Measurements from ENCODE around the gene PEAK1.
"Not testable (repeated sequence)": the region's sequence is repeated elsewhere in the genome, so short reads cannot be mapped to it uniquely, and the experiment has no call there.

Gene PEAK1

GRCh38 chr15:77219841-77220240 lies 200.1 kb downstream of the PEAK1 start:
- Histone ChIP-seq H3K4me3 (ENCODE audit: low read length) (no peak overlapping the region), H3K27ac (ENCODE audit: low read depth, low read length) (no peak overlapping the region), H3K4me1 (ENCODE audit: control insufficient read depth, insufficient read depth, low read length) (no peaks in the 10 kb centered on the region), H3K9ac (ENCODE audit: low read length) (no peak overlapping the region), H3K27me3 (ENCODE audit: control insufficient read depth, insufficient read depth, low read length) (no peaks in the 10 kb centered on the region), H3K36me3 (ENCODE audit: control insufficient read depth, insufficient read depth, low read length) (no peaks in the 10 kb centered on the region)

- Histone ChIP-seq H3K36me3 (ENCODE audit: control insufficient read depth, insufficient read depth, low read length) (no peaks in the 10 kb centered on the region), H3K9ac (ENCODE audit: low read length) (no peak overlapping the region), H3K27ac (ENCODE audit: low read depth, low read length) (no peak overlapping the region), H3K4me1 (ENCODE audit: control insufficient read depth, insufficient read depth, low read length) (no peaks in the 10 kb centered on the region), H3K4me3 (ENCODE audit: low read length) (no peak overlapping the region), H3K27me3 (ENCODE audit: control insufficient read depth, insufficient read depth, low read length) (no peaks in the 10 kb centered on the region)
Observed at GRCh38 chr15:77209221-77209620, 210.7 kb downstream of the PEAK1 start.

- Histone ChIP-seq H3K27ac (ENCODE audit: low read depth, low read length) (no peak overlapping the region), H3K4me3 (ENCODE audit: low read length) (no peak overlapping the region)
Observed at GRCh38 chr15:77208241-77208640, 211.7 kb downstream of the PEAK1 start.

GRCh38 chr15:77201665-77202064 lies 218.2 kb downstream of the PEAK1 start:
- no peak overlapping the region for H3K9ac ChIP-seq (ENCODE audit: low read length)
- no peak overlapping the region for H3K27ac ChIP-seq (ENCODE audit: low read depth, low read length)
- H3K27me3 ChIP-seq (ENCODE audit: control insufficient read depth, insufficient read depth, low read length): no peaks in the 10 kb centered on the region
- no peak overlapping the region for H3K4me3 ChIP-seq (ENCODE audit: low read length)
- H3K4me1 ChIP-seq (ENCODE audit: control insufficient read depth, insufficient read depth, low read length): no peaks in the 10 kb centered on the region
- H3K36me3 ChIP-seq (ENCODE audit: control insufficient read depth, insufficient read depth, low read length): no peaks in the 10 kb centered on the region

More at GRCh38 chr15:77208241-77208640, 211.7 kb downstream of the PEAK1 start:
- H3K9ac ChIP-seq (ENCODE audit: low read length): no peak overlapping the region
- no peaks in the 10 kb centered on the region for H3K27me3 ChIP-seq (ENCODE audit: control insufficient read depth, insufficient read depth, low read length)
- H3K4me1 ChIP-seq (ENCODE audit: control insufficient read depth, insufficient read depth, low read length): no peaks in the 10 kb centered on the region
- H3K36me3 ChIP-seq (ENCODE audit: control insufficient read depth, insufficient read depth, low read length): no peaks in the 10 kb centered on the region

GRCh38 chr15:77196381-77196780 lies 223.5 kb downstream of the PEAK1 start:
- H3K4me1 ChIP-seq (ENCODE audit: control insufficient read depth, insufficient read depth, low read length): no peaks in the 10 kb centered on the region
- H3K9ac ChIP-seq (ENCODE audit: low read length): no peak overlapping the region
- no peaks in the 10 kb centered on the region for H3K36me3 ChIP-seq (ENCODE audit: control insufficient read depth, insufficient read depth, low read length)
- no peak overlapping the region for H3K27ac ChIP-seq (ENCODE audit: low read depth, low read length)
- H3K27me3 ChIP-seq (ENCODE audit: control insufficient read depth, insufficient read depth, low read length): no peaks in the 10 kb centered on the region
- H3K4me3 ChIP-seq (ENCODE audit: low read length): no peak overlapping the region

- Histone ChIP-seq H3K27me3 (ENCODE audit: control insufficient read depth, insufficient read depth, low read length) (no peaks in the 10 kb centered on the region), H3K4me3 (ENCODE audit: low read length) (no peak overlapping the region), H3K9ac (ENCODE audit: low read length) (no peak overlapping the region), H3K4me1 (ENCODE audit: control insufficient read depth, insufficient read depth, low read length) (no peaks in the 10 kb centered on the region), H3K27ac (ENCODE audit: low read depth, low read length) (no peak overlapping the region), H3K36me3 (ENCODE audit: control insufficient read depth, insufficient read depth, low read length) (no peaks in the 10 kb centered on the region)
Observed at GRCh38 chr15:77195586-77195985, 224.3 kb downstream of the PEAK1 start.

DNA sequence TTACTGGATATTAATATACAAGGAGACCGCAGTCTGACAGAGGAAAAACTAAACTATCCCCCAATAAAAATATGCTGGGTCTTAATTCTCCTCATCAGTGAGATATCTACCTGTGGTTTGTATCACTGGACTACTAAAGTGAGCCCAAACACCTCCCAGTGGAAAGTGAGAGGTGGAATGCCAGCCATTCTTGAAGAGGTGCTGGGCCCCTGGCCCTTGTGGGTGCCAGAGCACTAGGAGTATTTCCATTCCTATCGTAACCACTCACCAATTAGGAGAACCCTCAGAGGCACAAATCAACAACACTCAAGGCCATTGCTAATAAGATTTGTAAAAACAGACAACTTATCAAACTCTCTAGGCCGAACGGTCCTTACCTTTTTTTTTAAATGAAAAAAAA lies 227.5 kb downstream of the PEAK1 start:
- H3K9ac ChIP-seq (ENCODE audit: low read length): no peak overlapping the region
- no peak overlapping the region for H3K27ac ChIP-seq (ENCODE audit: low read depth, low read length)
- no peaks in the 10 kb centered on the region for H3K27me3 ChIP-seq (ENCODE audit: control insufficient read depth, insufficient read depth, low read length)
- no peaks in the 10 kb centered on the region for H3K36me3 ChIP-seq (ENCODE audit: control insufficient read depth, insufficient read depth, low read length)
- no peak overlapping the region for H3K4me3 ChIP-seq (ENCODE audit: low read length)
- no peaks in the 10 kb centered on the region for H3K4me1 ChIP-seq (ENCODE audit: control insufficient read depth, insufficient read depth, low read length)

DNA sequence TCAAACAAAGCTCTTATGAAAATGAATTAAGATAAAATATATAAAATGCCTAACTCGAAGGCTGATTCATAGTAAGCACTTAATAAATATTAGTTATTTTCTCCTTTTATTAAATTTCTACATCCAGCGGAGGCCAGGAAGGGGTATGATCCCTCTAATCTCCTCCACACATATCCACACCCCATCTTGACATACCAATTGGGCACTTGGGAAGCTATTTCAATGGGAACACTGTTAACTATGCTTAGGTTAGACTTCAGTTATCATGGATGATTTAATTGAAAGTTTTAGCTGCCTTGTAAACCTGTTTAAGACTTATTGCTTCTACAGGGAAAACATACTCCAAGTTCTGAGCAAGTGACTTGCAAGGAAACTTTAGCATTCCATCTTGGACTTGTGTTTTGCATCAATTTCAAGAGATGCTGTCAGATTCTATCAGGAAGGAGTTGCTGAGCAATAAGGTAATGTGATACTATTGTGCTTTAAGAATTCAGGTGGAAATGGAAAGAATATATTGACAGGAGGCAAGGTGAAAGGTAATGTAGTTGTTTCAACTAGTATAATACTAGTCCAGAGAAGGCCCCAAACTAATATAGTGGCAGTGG lies 228.6 kb downstream of the PEAK1 start:
- Histone ChIP-seq H3K27ac (ENCODE audit: low read depth, low read length) (no peak overlapping the region), H3K27me3 (ENCODE audit: control insufficient read depth, insufficient read depth, low read length) (no peaks in the 10 kb centered on the region), H3K9ac (ENCODE audit: low read length) (no peak overlapping the region), H3K36me3 (ENCODE audit: control insufficient read depth, insufficient read depth, low read length) (no peaks in the 10 kb centered on the region), H3K4me1 (ENCODE audit: control insufficient read depth, insufficient read depth, low read length) (no peaks in the 10 kb centered on the region), H3K4me3 (ENCODE audit: low read length) (no peak overlapping the region)

DNA sequence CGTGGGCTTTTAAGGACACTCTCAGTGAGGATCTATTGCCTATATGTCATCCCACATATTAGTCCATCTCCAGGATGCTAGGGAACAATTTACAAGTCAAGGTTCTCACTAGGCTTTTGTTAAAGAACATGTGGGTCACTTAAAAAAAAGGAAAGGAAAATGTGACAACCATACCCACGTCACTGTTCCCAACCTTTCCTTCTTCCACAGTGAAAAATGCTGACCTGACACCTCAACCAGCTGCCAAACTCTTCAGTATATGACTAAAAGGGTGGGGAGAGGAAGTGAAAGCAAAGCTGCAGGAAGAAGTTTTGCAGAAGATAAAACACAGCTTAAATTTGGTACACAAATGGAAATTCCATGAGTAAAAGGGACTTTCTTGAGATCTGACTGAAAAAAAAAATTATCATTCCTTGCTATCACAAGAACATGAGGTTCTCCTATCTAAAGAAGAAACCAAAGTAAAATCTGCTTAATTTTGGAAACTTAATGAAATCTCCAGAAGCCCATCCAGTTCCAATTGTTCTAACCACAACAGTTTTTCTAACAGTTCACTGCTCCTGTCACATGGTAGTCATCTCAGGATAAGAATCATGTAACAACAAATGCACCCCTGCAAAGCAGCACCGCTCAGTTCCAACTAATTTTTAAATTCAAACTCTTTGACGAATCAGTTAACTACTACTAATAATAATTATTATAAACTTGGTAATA lies 232.0 kb downstream of the PEAK1 start:
- peak overlapping the region; percentile 34 for H3K27ac ChIP-seq (ENCODE audit: low read depth, low read length)
- no peaks in the 10 kb centered on the region for H3K36me3 ChIP-seq (ENCODE audit: control insufficient read depth, insufficient read depth, low read length)
- no peaks in the 10 kb centered on the region for H3K27me3 ChIP-seq (ENCODE audit: control insufficient read depth, insufficient read depth, low read length)
- no peak overlapping the region for H3K9ac ChIP-seq (ENCODE audit: low read length)
- no peaks in the 10 kb centered on the region for H3K4me1 ChIP-seq (ENCODE audit: control insufficient read depth, insufficient read depth, low read length)
- H3K4me3 ChIP-seq (ENCODE audit: low read length): no peak overlapping the region

DNA sequence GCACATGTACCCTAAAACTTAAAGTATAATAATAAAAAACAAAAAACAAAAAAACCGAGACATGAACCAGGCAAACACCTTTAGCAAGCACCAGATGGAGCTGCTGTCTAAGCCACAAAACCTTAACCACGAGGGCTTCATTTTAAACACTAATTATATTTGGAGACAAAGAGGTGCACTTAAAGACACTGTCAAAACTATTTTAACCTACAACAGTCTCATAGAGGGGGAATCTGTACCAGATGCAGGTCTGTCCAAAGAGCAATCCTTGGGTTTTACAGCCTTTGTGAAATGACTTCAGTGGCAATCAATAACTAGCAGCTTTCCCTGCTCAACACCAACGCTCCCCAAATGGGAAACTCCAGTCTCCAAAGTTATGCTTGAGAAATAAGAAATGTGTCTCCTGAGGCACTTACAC lies 233.3 kb downstream of the PEAK1 start:
- Histone ChIP-seq H3K27ac (ENCODE audit: low read depth, low read length) (no peak overlapping the region), H3K4me1 (ENCODE audit: control insufficient read depth, insufficient read depth, low read length) (no peaks in the 10 kb centered on the region), H3K9ac (ENCODE audit: low read length) (no peak overlapping the region)

DNA sequence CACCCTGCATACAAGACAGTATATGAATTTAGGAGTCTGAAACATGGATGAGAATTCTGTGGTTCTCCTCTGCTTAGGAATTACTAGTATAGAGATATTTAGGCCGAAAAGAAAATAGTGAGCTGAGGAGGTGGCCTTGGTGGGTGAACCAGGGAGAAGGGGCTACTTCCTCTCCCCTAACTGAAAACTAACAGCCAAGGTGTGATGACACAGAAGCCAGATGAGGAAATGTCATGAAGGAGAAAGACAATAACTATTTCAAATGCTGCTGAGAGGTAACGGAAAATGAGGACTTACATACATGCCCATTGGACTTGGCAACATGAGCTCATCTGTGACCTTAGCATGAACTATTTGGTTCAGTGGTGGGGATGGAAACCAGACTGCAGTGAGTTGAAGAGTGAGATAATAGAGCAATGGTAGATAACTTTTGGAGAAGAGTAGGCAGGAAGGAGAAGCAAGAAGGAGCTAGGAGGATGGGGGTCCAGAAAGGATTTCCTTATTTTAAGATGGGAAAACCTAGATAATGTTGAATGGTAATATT lies 234.6 kb downstream of the PEAK1 start:
- no peaks in the 10 kb centered on the region for H3K36me3 ChIP-seq (ENCODE audit: control insufficient read depth, insufficient read depth, low read length)
- H3K9ac ChIP-seq (ENCODE audit: low read length): no peak overlapping the region
- no peak overlapping the region for H3K27ac ChIP-seq (ENCODE audit: low read depth, low read length)
- H3K4me1 ChIP-seq (ENCODE audit: control insufficient read depth, insufficient read depth, low read length): no peaks in the 10 kb centered on the region
- H3K4me3 ChIP-seq (ENCODE audit: low read length): no peak overlapping the region
- no peaks in the 10 kb centered on the region for H3K27me3 ChIP-seq (ENCODE audit: control insufficient read depth, insufficient read depth, low read length)

More for the DNA sequence above, 233.3 kb downstream of the PEAK1 start:
- Histone ChIP-seq H3K36me3 (ENCODE audit: control insufficient read depth, insufficient read depth, low read length) (no peaks in the 10 kb centered on the region), H3K27me3 (ENCODE audit: control insufficient read depth, insufficient read depth, low read length) (no peaks in the 10 kb centered on the region), H3K4me3 (ENCODE audit: low read length) (no peak overlapping the region)

DNA sequence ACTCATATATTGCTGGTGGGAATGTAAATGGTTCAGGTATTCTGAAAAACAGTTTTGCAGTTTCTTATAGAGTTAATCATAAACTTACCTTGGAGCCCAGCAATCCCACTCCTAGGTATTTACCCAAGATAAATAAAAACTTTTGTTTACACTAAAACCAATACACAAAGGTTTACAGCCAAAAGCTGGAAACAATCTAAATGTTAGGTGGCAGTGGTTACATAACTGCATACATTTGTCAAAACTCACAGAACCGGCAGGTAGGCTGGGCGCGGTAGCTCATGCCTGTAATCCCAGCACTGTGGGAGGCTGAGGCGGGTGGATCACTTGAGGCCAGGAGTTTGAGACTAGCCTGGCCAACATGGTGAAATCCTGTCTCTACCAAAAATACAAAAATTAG lies 235.6 kb downstream of the PEAK1 start:
- H3K4me1 ChIP-seq (ENCODE audit: control insufficient read depth, insufficient read depth, low read length); H3K27me3 ChIP-seq (ENCODE audit: control insufficient read depth, insufficient read depth, low read length); H3K4me3 ChIP-seq (ENCODE audit: low read length); H3K27ac ChIP-seq (ENCODE audit: low read depth, low read length); H3K36me3 ChIP-seq (ENCODE audit: control insufficient read depth, insufficient read depth, low read length); H3K9ac ChIP-seq (ENCODE audit: low read length): not testable (repeated sequence)

DNA sequence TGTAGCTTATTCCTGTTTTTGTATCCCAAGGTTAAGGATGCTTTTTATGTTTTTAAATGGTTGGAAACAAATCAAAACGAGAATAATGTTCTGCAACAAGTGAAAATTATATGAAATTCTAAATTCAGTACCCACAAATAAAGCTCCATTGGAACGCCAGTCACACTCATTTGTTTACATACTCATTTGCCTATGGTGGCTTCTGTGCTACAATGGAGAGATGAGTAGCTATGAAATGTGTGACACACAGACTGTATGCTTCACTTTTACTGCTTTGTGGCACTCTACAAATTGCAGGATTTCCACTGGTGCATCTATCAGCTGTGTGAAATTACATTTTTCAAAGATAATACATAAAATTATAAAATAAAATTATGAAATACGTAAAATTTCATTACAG lies 236.8 kb downstream of the PEAK1 start:
- Histone ChIP-seq H3K4me1 (ENCODE audit: control insufficient read depth, insufficient read depth, low read length) (no peaks in the 10 kb centered on the region), H3K27me3 (ENCODE audit: control insufficient read depth, insufficient read depth, low read length) (no peaks in the 10 kb centered on the region), H3K9ac (ENCODE audit: low read length) (no peak overlapping the region), H3K4me3 (ENCODE audit: low read length) (no peak overlapping the region), H3K27ac (ENCODE audit: low read depth, low read length) (no peak overlapping the region), H3K36me3 (ENCODE audit: control insufficient read depth, insufficient read depth, low read length) (no peaks in the 10 kb centered on the region)

Measured in rectal smooth muscle tissue (tissue), 1 donor.